Stimulated activated effector memory CD8-positive, alpha-beta T cell treated with anti-CD3 and anti-CD28 coated beads, Interleukin-12 subunit alpha, Interleukin-12 subunit beta, amount 100 ng/mL, for 72 hours (primary cell): ENCODE results near the gene NAALADL2.

Experiments used
- ATAC-seq: fragments of 150-1000 bp; cut with Tn5 transposase; 2 replicates; pipeline ENCODE4 v1.10.0; 2021
- DNase-seq, 2 donors: peaks; one replicate each; pipeline ENCODE4 v3.0.0; 2021 to 2022; ENCODE audit warnings: low spot score in 2 of 2
- H3K27ac Mint-ChIP-seq: one replicate; pipeline ENCODE4 v1.8.0; 2022; ENCODE audit warnings: mild to moderate bottlenecking, mixed read lengths
- H3K36me3 Mint-ChIP-seq: one replicate; pipeline ENCODE4 v1.8.0; 2022; ENCODE audit warnings: mild to moderate bottlenecking, mixed read lengths
- H3K4me1 Mint-ChIP-seq: one replicate; pipeline ENCODE4 v1.8.0; 2022; ENCODE audit warnings: mixed read lengths
- H3K4me3 Mint-ChIP-seq: one replicate; pipeline ENCODE4 v1.8.0; 2022; ENCODE audit warnings: mild to moderate bottlenecking, mixed read lengths
- H3K9me3 Mint-ChIP-seq: one replicate; pipeline ENCODE4 v1.8.0; 2022; ENCODE audit warnings: mixed read lengths

NAALADL2 gene

GRCh38 chr3:175273573-175273972 is 414.4 kb downstream of the NAALADL2 start:
- DNase-seq, result no peak
- Mint-ChIP-seq H3K27ac (no peak overlapping the region), H3K4me3 (no peak overlapping the region), H3K9me3 (no peaks in the 10 kb centered on the region), H3K4me1 (no peaks in the 10 kb centered on the region), H3K36me3 (no peaks in the 10 kb centered on the region)
- ATAC-seq, result no peak

- H3K36me3 Mint-ChIP-seq, result no peaks in the 10 kb centered on the region
- H3K4me1 Mint-ChIP-seq, result no peaks in the 10 kb centered on the region
- H3K9me3 Mint-ChIP-seq, result no peaks in the 10 kb centered on the region
- DNase-seq (no peak), ATAC-seq (no peak)
- H3K4me3 Mint-ChIP-seq, result no peak overlapping the region
- no peak overlapping the region for H3K27ac Mint-ChIP-seq
Measured at GRCh38 chr3:175274056-175274455, 414.9 kb downstream of the NAALADL2 start.

DNA sequence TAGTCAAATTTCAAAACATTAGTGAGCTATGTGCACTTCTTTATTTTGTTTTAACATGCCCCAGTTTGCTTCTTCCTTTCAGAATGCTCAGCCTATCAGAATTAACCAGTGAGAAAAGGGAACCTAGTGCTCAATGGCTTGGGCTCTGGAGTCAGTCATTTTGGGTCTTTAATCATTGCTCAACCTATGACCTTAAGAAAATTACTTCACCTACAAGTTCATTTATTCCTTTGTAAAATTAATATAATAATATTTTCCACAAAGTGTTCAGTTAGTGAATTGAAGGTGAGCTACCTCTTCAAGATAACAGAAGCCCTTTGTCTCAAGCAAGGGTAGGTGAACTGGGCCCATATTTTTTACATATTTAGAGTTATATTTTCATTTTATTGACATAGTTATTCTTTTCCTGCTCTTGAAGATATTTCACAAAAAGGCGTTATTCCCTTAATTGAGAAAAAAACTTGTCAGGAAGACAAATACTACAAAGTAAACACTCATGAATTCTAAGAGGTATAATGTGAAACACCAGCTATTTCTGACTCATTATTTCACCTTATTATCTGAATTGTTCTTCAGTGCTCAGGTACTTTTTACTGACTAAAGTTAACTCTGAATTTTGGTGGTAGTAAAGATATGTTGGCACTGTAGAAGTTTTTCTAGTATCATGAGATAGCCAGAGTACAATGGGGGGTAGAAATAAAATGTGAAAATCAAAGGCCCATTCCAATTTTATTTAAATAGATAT is 415.5 kb downstream of the NAALADL2 start:
- H3K27ac Mint-ChIP-seq, result no peak overlapping the region
- ATAC-seq, result no peak

DNA sequence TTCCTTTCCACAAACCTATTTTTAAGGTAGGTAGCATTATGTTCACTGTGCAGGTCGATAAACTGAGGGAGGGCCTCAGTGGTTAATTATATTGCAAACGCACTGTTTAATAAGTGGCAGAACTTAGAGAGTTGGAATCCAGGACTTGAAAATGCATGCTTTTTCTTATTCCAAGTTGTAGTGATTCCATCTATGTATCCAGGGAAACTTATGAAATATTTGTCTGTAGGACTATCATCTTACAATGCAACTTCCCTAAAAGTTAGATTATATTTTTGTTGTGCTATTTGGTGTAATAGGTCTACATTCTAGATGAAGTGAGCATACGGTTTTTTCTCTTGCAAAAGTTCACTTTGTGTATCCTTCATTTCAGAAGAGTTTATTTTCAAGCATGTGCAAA is 419.5 kb downstream of the NAALADL2 start:
- ATAC-seq (no peak), DNase-seq (no peak)
- Mint-ChIP-seq H3K36me3 (no peaks in the 10 kb centered on the region), H3K27ac (no peak overlapping the region), H3K9me3 (peaks cover 2% of the 10 kb centered on the region), H3K4me3 (no peak overlapping the region), H3K4me1 (no peaks in the 10 kb centered on the region)

More for the DNA sequence above, 415.5 kb downstream of the NAALADL2 start:
- Mint-ChIP-seq H3K4me1 (no peaks in the 10 kb centered on the region), H3K4me3 (no peak overlapping the region), H3K36me3 (no peaks in the 10 kb centered on the region), H3K9me3 (no peaks in the 10 kb centered on the region)
- no peak for DNase-seq

DNA sequence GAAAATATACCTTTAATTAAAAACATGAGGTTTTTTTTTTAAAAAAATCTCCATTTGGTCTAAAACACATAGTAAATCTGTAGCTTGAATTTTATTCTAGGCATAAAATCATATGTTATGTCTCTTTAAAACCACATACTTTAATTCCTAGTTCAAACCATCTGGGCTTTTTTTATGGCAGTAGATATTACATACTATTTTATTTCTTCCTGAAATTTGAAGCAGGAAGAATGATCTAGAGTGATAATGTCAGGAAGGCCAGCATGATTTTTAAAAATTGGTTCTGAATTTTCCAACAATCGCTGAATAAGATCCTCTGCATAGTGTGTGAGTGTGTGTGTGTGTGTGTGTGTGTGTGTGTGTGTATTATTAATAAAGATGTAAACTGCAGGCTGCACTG is 420.3 kb downstream of the NAALADL2 start:
- Mint-ChIP-seq H3K4me1 (no peaks in the 10 kb centered on the region), H3K9me3 (peaks cover 2% of the 10 kb centered on the region), H3K27ac (no peak overlapping the region), H3K4me3 (no peak overlapping the region), H3K36me3 (no peaks in the 10 kb centered on the region)
- DNase-seq (no peak), ATAC-seq (no peak)

DNA sequence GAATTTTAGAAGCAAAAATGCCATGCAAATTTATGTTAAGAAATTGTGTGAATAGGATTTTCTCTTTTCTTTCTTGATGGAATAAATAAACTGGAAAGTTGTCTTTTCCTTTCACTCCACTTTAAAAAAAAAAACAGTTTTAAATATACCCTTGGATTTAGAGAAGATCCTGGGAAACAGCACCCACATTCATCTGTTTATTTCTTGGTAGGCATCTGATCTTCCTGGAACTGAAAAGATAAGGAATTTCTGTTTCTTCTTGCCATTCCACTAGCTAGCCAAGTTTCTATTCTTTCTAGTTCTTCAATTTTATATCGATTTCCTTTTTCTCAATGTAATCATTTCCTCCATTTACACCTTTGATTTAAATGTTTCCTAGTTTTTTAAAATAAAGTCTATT is 420.8 kb downstream of the NAALADL2 start:
- H3K4me3 Mint-ChIP-seq, result no peak overlapping the region
- peaks cover 2% of the 10 kb centered on the region for H3K9me3 Mint-ChIP-seq
- DNase-seq (no peak), ATAC-seq (no peak)
- no peaks in the 10 kb centered on the region for H3K4me1 Mint-ChIP-seq
- H3K27ac Mint-ChIP-seq, result no peak overlapping the region
- no peaks in the 10 kb centered on the region for H3K36me3 Mint-ChIP-seq

GRCh38 chr3:175287361-175287963 is 428.3 kb downstream of the NAALADL2 start:
- Mint-ChIP-seq H3K4me3 (no peak overlapping the region), H3K9me3 (peaks cover 8% of the 10 kb centered on the region), H3K27ac (no peak overlapping the region)

GRCh38 chr3:175288621-175289020 is 429.5 kb downstream of the NAALADL2 start:
- H3K9me3 Mint-ChIP-seq, result peaks cover 5% of the 10 kb centered on the region
- no peak overlapping the region for H3K4me3 Mint-ChIP-seq
- no peak for ATAC-seq
- H3K4me1 Mint-ChIP-seq, result no peaks in the 10 kb centered on the region
- no peaks in the 10 kb centered on the region for H3K36me3 Mint-ChIP-seq
- no peak overlapping the region for H3K27ac Mint-ChIP-seq
- DNase-seq, result no peak

More at GRCh38 chr3:175287361-175287963, 428.3 kb downstream of the NAALADL2 start:
- Mint-ChIP-seq H3K36me3 (no peaks in the 10 kb centered on the region), H3K4me1 (no peaks in the 10 kb centered on the region)
- no peak for DNase-seq
- ATAC-seq, result no peak

DNA sequence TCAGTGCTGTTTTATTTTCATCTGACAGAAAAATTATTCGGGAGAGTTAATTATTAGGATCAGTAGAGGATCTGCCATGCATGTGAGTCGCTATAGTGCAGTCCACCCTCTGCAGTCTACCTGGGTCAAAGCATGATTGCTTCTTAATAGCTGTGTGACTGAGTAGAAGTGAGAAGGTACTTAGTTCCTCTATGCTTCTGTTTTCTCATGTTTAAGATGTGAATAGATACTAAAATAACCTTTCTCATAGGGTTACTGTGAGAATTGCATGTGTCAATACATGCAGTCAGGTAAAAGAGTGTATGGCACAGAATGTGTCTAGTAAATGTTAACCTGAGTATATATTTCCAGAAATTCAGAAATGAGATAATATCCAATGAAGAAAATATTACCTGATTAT is 435.7 kb downstream of the NAALADL2 start:
- Mint-ChIP-seq H3K27ac (no peak overlapping the region), H3K36me3 (no peaks in the 10 kb centered on the region), H3K4me3 (no peak overlapping the region), H3K9me3 (peaks cover 13% of the 10 kb centered on the region), H3K4me1 (no peaks in the 10 kb centered on the region)
- ATAC-seq, result no peak
- no peak for DNase-seq

- DNase-seq, result no peak
Measured at GRCh38 chr3:175295248-175296130, 436.4 kb downstream of the NAALADL2 start.

GRCh38 chr3:175297216-175297615 is 438.1 kb downstream of the NAALADL2 start:
- no peaks in the 10 kb centered on the region for H3K36me3 Mint-ChIP-seq
- DNase-seq (no peak), ATAC-seq (no peak)
- peaks cover 12% of the 10 kb centered on the region for H3K9me3 Mint-ChIP-seq
- H3K4me3 Mint-ChIP-seq, result no peak overlapping the region
- no peaks in the 10 kb centered on the region for H3K4me1 Mint-ChIP-seq
- H3K27ac Mint-ChIP-seq, result no peak overlapping the region

More at GRCh38 chr3:175295248-175296130, 436.4 kb downstream of the NAALADL2 start:
- Mint-ChIP-seq H3K4me1 (no peaks in the 10 kb centered on the region), H3K27ac (no peak overlapping the region), H3K36me3 (no peaks in the 10 kb centered on the region), H3K9me3 (peaks cover 10% of the 10 kb centered on the region), H3K4me3 (no peak overlapping the region)
- ATAC-seq, result no peak

DNA sequence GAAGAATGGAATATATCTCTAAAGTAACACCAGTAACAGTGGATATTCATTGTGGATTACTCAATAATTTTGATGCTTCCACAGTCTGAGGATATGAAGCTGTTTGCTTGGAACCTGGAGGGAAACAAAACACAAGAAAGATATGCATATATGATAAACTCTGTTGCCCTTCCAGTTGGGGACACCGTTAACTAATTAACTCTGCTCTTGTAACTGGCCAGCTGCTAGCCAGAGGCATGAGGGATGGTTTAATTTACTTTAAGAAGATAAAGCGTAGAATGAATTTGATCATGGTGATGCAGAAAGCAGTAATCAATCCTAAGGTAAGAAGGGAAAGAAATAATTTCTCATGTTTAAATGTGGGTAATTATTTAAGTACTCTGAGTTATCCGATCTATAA is 442.6 kb downstream of the NAALADL2 start:
- Mint-ChIP-seq H3K9me3 (peaks cover 10% of the 10 kb centered on the region), H3K4me1 (no peaks in the 10 kb centered on the region)

GRCh38 chr3:175304404-175304803 is 445.3 kb downstream of the NAALADL2 start:
- Mint-ChIP-seq H3K27ac (no peak overlapping the region), H3K9me3 (peaks cover 8% of the 10 kb centered on the region), H3K36me3 (no peaks in the 10 kb centered on the region), H3K4me1 (no peaks in the 10 kb centered on the region), H3K4me3 (no peak overlapping the region)
- no peak for ATAC-seq
- no peak for DNase-seq

More for the DNA sequence above, 442.6 kb downstream of the NAALADL2 start:
- DNase-seq (no peak), ATAC-seq (no peak)
- Mint-ChIP-seq H3K27ac (no peak overlapping the region), H3K36me3 (no peaks in the 10 kb centered on the region), H3K4me3 (no peak overlapping the region)

GRCh38 chr3:175307642-175308041 is 448.5 kb downstream of the NAALADL2 start:
- Mint-ChIP-seq H3K36me3 (no peaks in the 10 kb centered on the region), H3K27ac (no peak overlapping the region), H3K9me3 (peaks cover 2% of the 10 kb centered on the region), H3K4me1 (no peaks in the 10 kb centered on the region), H3K4me3 (no peak overlapping the region)
- no peak for DNase-seq
- no peak for ATAC-seq

DNA sequence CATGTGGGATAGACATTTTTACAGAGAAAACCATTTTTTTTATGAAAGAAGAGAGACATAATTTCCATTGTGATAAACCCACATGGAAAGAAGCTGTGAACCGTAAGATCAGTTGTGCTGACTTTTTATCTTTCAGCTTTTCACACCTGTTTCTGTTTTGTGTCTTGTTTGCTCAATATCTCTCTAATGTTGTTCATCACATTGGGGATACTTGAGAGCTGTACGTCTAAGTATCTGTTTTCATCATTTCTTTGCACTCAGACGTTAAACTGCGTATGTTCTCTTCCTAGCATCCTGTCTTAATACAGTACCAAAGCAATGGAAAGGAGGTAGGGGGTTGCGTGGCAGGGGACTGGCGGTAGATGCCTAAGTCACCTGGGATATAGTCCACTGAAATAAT is 449.0 kb downstream of the NAALADL2 start:
- no peak for ATAC-seq
- Mint-ChIP-seq H3K4me1 (no peaks in the 10 kb centered on the region), H3K27ac (no peak overlapping the region)

More for the DNA sequence above, 449.0 kb downstream of the NAALADL2 start:
- no peak overlapping the region for H3K4me3 Mint-ChIP-seq
- H3K9me3 Mint-ChIP-seq, result no peaks in the 10 kb centered on the region
- no peak for DNase-seq
- H3K36me3 Mint-ChIP-seq, result no peaks in the 10 kb centered on the region
